ENCODE data around the gene MTERF2.
A peak's percentile ranks its signal among the peaks of the same experiment; 100 is the strongest.

Gene MTERF2

GRCh38 chr12:106980944-106981343, 6.0 kb downstream of the MTERF2 start:
- Histone ChIP-seq H3K9me3 (no peaks in the 10 kb centered on the region), H3K4me1 (peaks cover 11% of the 10 kb centered on the region), H3K36me3 (replicated peaks) (peaks cover 8% of the 10 kb centered on the region), H3K4me3 (no peak overlapping the region), H3K27me3 (ENCODE audit: low read depth) (no peaks in the 10 kb centered on the region)
- in situ Hi-C loops (cut with MboI; ENCODE audit: low sequenced_read_pairs), result no loop called here
- no peak for DNase-seq (ENCODE audit: low spot score in 2 of 2)

DNA sequence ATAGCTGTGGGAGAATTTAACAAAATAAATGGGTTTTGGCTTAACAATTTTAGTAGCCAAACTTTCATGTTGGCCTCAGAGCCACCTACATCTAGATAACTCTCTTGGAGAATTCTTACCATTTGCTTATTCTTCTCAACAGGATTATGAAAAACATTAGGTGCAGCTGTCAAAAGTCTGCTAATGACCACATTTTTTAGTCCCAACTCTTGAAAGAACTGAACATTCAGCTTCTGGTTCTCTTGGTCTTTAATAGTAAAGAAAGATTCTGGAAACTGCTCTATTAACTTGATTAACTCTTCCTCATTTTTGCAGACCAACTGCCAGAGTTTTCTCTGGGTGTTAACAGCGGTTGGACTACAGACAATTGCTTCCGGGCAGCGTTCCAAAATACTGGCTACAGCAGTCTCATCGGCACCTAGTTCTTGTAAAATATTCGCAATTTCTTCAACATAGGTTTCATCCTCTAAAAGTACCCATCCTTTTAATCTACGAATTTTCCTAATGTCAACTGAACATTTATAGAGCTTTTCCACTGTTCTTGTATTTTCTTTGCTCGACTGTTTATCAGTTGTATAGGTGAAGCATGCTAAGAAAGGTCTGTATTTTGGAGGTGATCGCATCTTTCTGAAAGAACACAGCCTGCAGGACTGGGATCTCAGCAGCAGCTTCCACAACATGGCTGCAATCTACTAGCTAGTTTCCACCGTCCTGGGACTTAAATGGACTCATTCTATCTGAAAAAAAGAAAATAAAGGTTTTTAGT, 8.7 kb downstream of the MTERF2 start:
- H3K4me1 ChIP-seq, result peaks cover 11% of the 10 kb centered on the region
- no peaks in the 10 kb centered on the region for H3K9me3 ChIP-seq
- no peaks in the 10 kb centered on the region for H3K27me3 ChIP-seq (ENCODE audit: low read depth)
- in situ Hi-C loops (cut with MboI; ENCODE audit: low sequenced_read_pairs), result no loop called here
- H3K4me3 ChIP-seq, result no peak overlapping the region
- peak; percentile 32 to 73 for DNase-seq (ENCODE audit: low spot score in 2 of 2)
- no peaks in the 10 kb centered on the region for H3K36me3 ChIP-seq (replicated peaks)

GRCh38 chr12:106976668-106977067, 10.3 kb downstream of the MTERF2 start:
- H3K4me1 ChIP-seq, result peaks cover 11% of the 10 kb centered on the region
- no peaks in the 10 kb centered on the region for H3K9me3 ChIP-seq
- no peak for DNase-seq (ENCODE audit: low spot score in 2 of 2)
- no peak overlapping the region for H3K4me3 ChIP-seq
- in situ Hi-C loops (cut with MboI; ENCODE audit: low sequenced_read_pairs), result no loop called here
- no peaks in the 10 kb centered on the region for H3K27me3 ChIP-seq (ENCODE audit: low read depth)
- peaks cover 5% of the 10 kb centered on the region for H3K36me3 ChIP-seq (replicated peaks)

- Histone ChIP-seq H3K4me3 (no peak overlapping the region), H3K9me3 (no peaks in the 10 kb centered on the region), H3K4me1 (peaks cover 11% of the 10 kb centered on the region), H3K36me3 (replicated peaks) (peaks cover 11% of the 10 kb centered on the region), H3K27me3 (ENCODE audit: low read depth) (no peaks in the 10 kb centered on the region)
- DNase-seq (ENCODE audit: low spot score in 2 of 2), result no peak
- in situ Hi-C loops (cut with MboI; ENCODE audit: low sequenced_read_pairs), result no loop called here
These were observed 10.8 kb downstream of the MTERF2 start for GRCh38 chr12:106975993-106976658.

- no peak for DNase-seq (ENCODE audit: low spot score in 2 of 2)
- Histone ChIP-seq H3K4me1 (peaks cover 11% of the 10 kb centered on the region), H3K4me3 (no peak overlapping the region), H3K9me3 (no peaks in the 10 kb centered on the region), H3K36me3 (replicated peaks) (peaks cover 14% of the 10 kb centered on the region), H3K27me3 (ENCODE audit: low read depth) (no peaks in the 10 kb centered on the region)
- in situ Hi-C loops (cut with MboI; ENCODE audit: low sequenced_read_pairs), result no loop called here
These were observed 11.8 kb downstream of the MTERF2 start for GRCh38 chr12:106975098-106975497.

DNA sequence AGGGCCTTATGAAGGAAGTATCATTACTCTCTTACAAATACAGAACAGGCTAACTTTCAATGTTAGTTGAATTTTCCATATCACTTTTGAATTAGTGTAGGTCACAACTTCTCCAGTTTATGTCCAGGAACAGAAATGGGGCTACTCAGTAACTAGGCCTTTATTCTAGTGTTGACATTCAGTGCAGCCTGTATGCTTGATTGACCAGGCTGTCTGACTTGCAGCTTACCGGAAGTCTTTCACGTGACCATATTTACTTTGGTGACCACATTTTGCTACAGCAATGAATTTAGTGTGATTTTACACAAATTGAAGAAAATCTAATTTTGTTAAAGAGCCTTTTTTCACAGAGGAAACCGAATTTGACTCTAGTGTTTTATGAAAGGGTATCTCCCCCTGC, 12.4 kb downstream of the MTERF2 start:
- DNase-seq (ENCODE audit: low spot score in 2 of 2), result no peak
- H3K4me1 ChIP-seq, result peaks cover 11% of the 10 kb centered on the region

DNA sequence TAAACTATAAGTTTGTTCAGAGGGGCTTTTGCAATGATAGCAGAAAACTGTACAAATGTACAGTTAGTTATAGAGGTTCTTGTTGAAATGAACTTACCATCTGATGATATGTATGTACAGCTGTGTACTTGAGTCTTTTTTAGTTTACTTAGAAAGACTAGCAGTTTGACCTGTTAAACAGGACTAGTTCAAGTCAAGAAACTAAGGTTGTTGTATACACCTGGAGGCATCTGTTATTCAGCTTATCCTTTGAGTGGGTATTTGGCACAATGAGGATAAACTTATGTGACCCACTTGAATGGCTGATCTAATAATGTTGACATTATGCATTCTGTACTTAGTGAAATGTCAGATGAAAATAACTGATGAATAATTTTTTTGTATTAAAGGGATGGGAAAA, 13.4 kb downstream of the MTERF2 start:
- H3K36me3 ChIP-seq (replicated peaks), result peaks cover 17% of the 10 kb centered on the region
- peaks cover 11% of the 10 kb centered on the region for H3K4me1 ChIP-seq
- H3K9me3 ChIP-seq, result no peaks in the 10 kb centered on the region
- no peak overlapping the region for H3K4me3 ChIP-seq
- DNase-seq (ENCODE audit: low spot score in 2 of 2), result no peak
- in situ Hi-C loops (cut with MboI; ENCODE audit: low sequenced_read_pairs), result no loop called here
- no peaks in the 10 kb centered on the region for H3K27me3 ChIP-seq (ENCODE audit: low read depth)

More for the DNA sequence above, 12.4 kb downstream of the MTERF2 start:
- H3K36me3 ChIP-seq (replicated peaks), result peaks cover 14% of the 10 kb centered on the region
- H3K4me3 ChIP-seq, result no peak overlapping the region
- no peaks in the 10 kb centered on the region for H3K27me3 ChIP-seq (ENCODE audit: low read depth)
- H3K9me3 ChIP-seq, result no peaks in the 10 kb centered on the region
- in situ Hi-C loops (cut with MboI; ENCODE audit: low sequenced_read_pairs), result no loop called here

DNA sequence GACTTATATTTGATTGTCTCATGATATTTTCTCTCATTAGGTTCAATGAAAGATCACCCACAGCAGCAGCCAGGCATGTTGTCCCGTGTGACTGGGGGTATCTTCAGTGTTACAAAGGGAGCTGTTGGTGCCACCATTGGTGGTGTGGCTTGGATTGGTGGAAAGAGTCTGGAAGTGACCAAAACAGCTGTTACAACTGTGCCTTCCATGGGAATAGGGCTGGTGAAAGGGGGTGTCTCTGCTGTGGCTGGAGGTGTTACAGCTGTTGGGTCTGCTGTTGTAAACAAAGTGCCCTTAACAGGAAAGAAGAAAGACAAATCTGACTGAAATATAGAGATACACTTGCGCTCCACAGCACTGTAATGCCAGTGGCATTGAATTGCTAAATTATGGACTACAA, 15.9 kb downstream of the MTERF2 start:
- Histone ChIP-seq H3K9me3 (no peaks in the 10 kb centered on the region), H3K27me3 (ENCODE audit: low read depth) (no peaks in the 10 kb centered on the region), H3K4me1 (no peaks in the 10 kb centered on the region), H3K36me3 (replicated peaks) (peaks cover 23% of the 10 kb centered on the region), H3K4me3 (no peak overlapping the region)
- no peak for DNase-seq (ENCODE audit: low spot score in 2 of 2)
- in situ Hi-C loops (cut with MboI; ENCODE audit: low sequenced_read_pairs), result no loop called here

DNA sequence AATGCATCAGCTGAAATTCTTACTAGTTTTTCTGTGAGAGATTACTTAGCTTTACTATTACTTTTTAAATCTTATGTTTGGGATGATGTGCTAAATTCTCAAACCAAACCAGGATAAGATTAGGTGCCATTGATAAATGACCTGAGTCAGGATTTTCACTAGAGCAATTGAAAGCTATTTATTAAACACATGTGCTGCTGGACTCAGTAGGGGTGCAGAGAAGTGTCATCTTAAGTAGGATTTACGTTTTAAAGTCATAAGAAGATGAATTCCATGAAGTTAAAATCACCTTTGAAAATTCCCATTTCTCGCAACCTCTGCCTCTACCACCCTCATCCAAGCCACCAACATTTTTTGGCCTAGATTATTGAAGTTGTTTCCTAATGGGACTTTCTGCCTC, 22.4 kb downstream of the MTERF2 start:
- no peaks in the 10 kb centered on the region for H3K9me3 ChIP-seq
- DNase-seq (ENCODE audit: low spot score in 2 of 2), result no peak
- H3K4me3 ChIP-seq, result no peak overlapping the region
- H3K4me1 ChIP-seq, result 0 out of 2 replicates have a peak, but pooled peaks cover 3% of the 10 kb centered on the region
- H3K27me3 ChIP-seq (ENCODE audit: low read depth), result no peaks in the 10 kb centered on the region
- in situ Hi-C loops (cut with MboI; ENCODE audit: low sequenced_read_pairs), result no loop called here
- peaks cover 13% of the 10 kb centered on the region; the same call in 1 of the 2 replicates for H3K36me3 ChIP-seq (replicated peaks)

DNA sequence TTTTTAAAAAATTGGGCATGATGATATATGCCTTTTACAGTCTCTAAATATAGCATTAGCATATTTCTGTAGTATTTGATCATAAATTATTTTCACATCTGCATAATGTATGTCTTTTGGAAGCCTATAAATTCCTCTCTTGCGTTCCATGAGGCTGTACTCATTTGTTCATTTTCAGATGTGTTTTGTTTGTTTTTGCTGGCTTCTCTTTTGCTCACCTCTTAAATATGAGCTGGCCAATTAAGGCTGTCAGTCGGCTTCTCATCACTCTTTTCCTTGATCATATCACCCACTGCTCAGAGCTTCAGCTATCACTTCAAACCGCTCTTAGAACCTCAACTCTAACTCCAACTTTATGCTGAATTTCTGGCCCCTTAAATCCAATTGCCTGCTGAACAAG, 24.7 kb downstream of the MTERF2 start:
- Histone ChIP-seq H3K27me3 (ENCODE audit: low read depth) (no peaks in the 10 kb centered on the region), H3K4me3 (no peak overlapping the region), H3K36me3 (replicated peaks) (peaks cover 5% of the 10 kb centered on the region; the same call in 1 of the 2 replicates), H3K9me3 (no peaks in the 10 kb centered on the region), H3K4me1 (peaks cover 14% of the 10 kb centered on the region)
- DNase-seq (ENCODE audit: low spot score in 2 of 2), result no peak
- in situ Hi-C loops (cut with MboI; ENCODE audit: low sequenced_read_pairs), result no loop called here

DNA sequence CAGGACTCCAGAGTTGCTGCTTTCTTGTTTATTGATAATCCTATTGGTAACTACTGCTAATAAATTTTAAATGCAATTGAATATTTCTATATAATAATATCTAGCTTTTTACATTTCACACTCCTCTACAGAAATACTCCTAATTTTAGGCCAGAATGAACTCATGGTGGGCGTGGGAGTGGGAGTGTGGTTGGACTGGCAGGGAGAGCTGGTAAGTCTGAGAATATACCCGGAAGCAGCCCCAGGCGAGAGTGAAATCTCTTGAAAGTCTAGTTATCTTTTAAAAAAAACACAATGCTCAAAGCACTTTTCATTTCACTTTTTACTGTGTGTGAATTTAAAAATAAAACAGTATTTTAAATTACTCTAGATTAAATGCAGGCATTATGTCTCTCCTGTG, 26.5 kb downstream of the MTERF2 start:
- Histone ChIP-seq H3K27me3 (ENCODE audit: low read depth) (no peaks in the 10 kb centered on the region), H3K4me1 (peaks cover 14% of the 10 kb centered on the region), H3K9me3 (no peaks in the 10 kb centered on the region), H3K36me3 (replicated peaks) (peaks cover 5% of the 10 kb centered on the region; the same call in 1 of the 2 replicates), H3K4me3 (no peak overlapping the region)
- in situ Hi-C loops (cut with MboI; ENCODE audit: low sequenced_read_pairs), result no loop called here
- DNase-seq (ENCODE audit: low spot score in 2 of 2), result no peak

DNA sequence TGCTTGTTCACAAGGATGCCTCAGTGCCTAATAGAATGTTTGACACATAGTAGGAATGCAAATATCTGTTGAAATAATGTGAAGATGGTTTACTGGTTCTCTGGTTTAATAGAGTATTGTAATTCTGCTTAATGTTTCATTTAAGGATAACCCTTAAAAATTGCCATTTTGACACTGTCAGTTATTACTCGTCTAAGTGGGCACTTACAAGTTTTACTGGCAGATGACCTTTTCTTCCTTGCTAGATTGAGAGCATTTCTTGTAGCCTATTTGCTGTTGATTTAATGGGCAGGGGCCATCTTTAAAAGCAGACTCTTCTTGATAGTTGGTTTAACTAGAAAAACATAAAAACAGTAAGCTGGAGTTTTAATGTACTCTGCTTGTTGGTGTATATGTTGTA, 29.4 kb downstream of the MTERF2 start:
- Histone ChIP-seq H3K4me3 (peak overlapping the region; percentile 70), H3K27me3 (ENCODE audit: low read depth) (no peaks in the 10 kb centered on the region), H3K4me1 (peaks cover 27% of the 10 kb centered on the region), H3K9me3 (no peaks in the 10 kb centered on the region), H3K36me3 (replicated peaks) (no peaks in the 10 kb centered on the region; the same call in 1 of the 2 replicates)
- in situ Hi-C loops (cut with MboI; ENCODE audit: low sequenced_read_pairs), result no loop called here
- DNase-seq (ENCODE audit: low spot score in 2 of 2), result no peak

GRCh38 chr12:106956048-106956578, 30.8 kb downstream of the MTERF2 start:
- DNase-seq (ENCODE audit: low spot score in 2 of 2), result peak in 1 of 2 experiments; percentile 71
- H3K4me3 ChIP-seq, result peak overlapping the region; percentile 70

More at GRCh38 chr12:106956048-106956578, 30.8 kb downstream of the MTERF2 start:
- in situ Hi-C loops (cut with MboI; ENCODE audit: low sequenced_read_pairs), result no loop called here
- Histone ChIP-seq H3K36me3 (replicated peaks) (no peaks in the 10 kb centered on the region; the same call in 1 of the 2 replicates), H3K4me1 (peaks cover 26% of the 10 kb centered on the region), H3K27me3 (ENCODE audit: low read depth) (no peaks in the 10 kb centered on the region), H3K9me3 (no peaks in the 10 kb centered on the region)
